Adipose tissue (tissue), 3 donors: ENCODE measurements around the gene C8B. TPM values are rescaled to one million over a fixed set of nuclear protein-coding genes. Genes with fewer than 3 reads are reported as not detected.

Experiments
- H3K27ac ChIP-seq: one replicate; pipeline ENCODE4 v1.5.1; 2013; ENCODE audit warnings: low read depth, low read length
- WGBS, 3 donors: extraction: QIAGEN DNeasy Blood & Tissue Kit; methylation state at CpG; one replicate each; pipeline ENCODE4 v1.1.7; 2013; 5-methylcytosine and 5-hydroxymethylcytosine counted together
- polyA plus RNA-seq, 3 donors: library from polyadenylated mRNA; stranded (reverse); fragments of 200-250 nt; gene quantifications; one replicate each; pipeline ENCODE4 v1.2.3, GENCODE V29; 2013
- donor health status: healthy with polysubstance abuse.
- donor health status: Bipolar disorder and iron deficiency.
- donor health status: healthy.

C8B gene
- polyA plus RNA-seq, 3 donors = not detected

DNA sequence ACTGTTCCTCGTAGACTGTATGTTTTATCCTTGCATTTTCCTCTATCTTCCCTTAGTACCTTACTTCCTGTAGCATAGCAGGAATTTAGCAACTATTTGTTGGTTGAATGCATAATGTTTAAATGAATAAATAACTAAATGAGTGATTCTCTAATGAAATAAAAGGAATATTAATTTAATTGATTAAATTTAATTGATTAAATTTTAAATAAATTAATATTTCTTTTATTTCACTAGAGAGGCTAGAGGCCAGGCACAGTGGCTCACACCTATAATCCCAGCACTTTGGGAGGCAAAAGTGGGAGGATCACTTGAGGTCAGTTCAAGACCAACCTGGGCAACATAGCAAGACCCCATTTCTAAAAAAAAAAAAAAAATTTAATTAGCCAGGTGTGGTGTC lies 25.8 kb downstream of the C8B start:
- 0 to 96% (median 50%) methylated on average over 1 of the region's 1 CpG for WGBS, 3 donors
- H3K27ac ChIP-seq = no peak overlapping the region

GRCh38 chr1:56939209-56939608 lies 26.6 kb downstream of the C8B start:
- no peak overlapping the region for H3K27ac ChIP-seq
- 80 to 90% (median 89%) methylated on average over 2 of the region's 2 CpGs for WGBS, 3 donors

GRCh38 chr1:56938646-56939045 lies 27.2 kb downstream of the C8B start:
- H3K27ac ChIP-seq = no peak overlapping the region
- 94 to 99% (median 96%) methylated on average over 2 of the region's 2 CpGs for WGBS, 3 donors

GRCh38 chr1:56934430-56935060 lies 31.3 kb downstream of the C8B start:
- WGBS, 3 donors = 19 to 32% (median 25%) methylated on average over 1 of the region's 1 CpG
- no peak overlapping the region for H3K27ac ChIP-seq

DNA sequence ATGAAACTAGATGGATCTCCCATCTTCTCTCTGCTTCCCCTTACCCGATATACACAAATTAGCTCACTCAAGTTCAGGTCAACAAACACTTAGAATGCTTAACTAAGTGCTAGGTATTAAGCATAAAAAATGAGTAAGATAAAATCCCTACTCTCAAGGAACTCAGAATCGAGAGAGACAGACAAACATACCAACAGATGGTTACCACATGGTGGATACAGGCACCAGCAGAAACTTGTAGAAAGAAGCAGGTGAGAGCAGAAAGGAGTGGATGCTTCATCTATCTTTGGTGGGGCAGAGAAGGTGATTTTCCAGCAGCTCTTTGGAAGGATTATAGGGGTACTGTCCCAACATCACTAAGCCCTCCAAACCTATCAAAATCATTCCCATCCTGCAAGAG lies 32.2 kb downstream of the C8B start:
- 60 to 67% (median 67%) methylated on average over 2 of the region's 2 CpGs for WGBS, 3 donors

GRCh38 chr1:56933161-56933560 lies 32.7 kb downstream of the C8B start:
- WGBS, 3 donors = 67 to 79% (median 79%) methylated on average over 2 of the region's 2 CpGs

More for the DNA sequence above, 32.2 kb downstream of the C8B start:
- no peak overlapping the region for H3K27ac ChIP-seq

GRCh38 chr1:56931686-56932085 lies 34.1 kb downstream of the C8B start:
- WGBS, 3 donors = 72 to 75% (median 74%) methylated on average over 3 of the region's 3 CpGs
- no peak overlapping the region for H3K27ac ChIP-seq

More at GRCh38 chr1:56933161-56933560, 32.7 kb downstream of the C8B start:
- no peak overlapping the region for H3K27ac ChIP-seq

GRCh38 chr1:56931211-56931610 lies 34.6 kb downstream of the C8B start:
- H3K27ac ChIP-seq = no peak overlapping the region
- 63 to 71% (median 64%) methylated on average over 3 of the region's 3 CpGs for WGBS, 3 donors

- 77 to 85% (median 80%) methylated on average over 2 of the region's 2 CpGs for WGBS, 3 donors
- no peak overlapping the region for H3K27ac ChIP-seq
Observed at GRCh38 chr1:56929492-56929891, 36.3 kb downstream of the C8B start.

DNA sequence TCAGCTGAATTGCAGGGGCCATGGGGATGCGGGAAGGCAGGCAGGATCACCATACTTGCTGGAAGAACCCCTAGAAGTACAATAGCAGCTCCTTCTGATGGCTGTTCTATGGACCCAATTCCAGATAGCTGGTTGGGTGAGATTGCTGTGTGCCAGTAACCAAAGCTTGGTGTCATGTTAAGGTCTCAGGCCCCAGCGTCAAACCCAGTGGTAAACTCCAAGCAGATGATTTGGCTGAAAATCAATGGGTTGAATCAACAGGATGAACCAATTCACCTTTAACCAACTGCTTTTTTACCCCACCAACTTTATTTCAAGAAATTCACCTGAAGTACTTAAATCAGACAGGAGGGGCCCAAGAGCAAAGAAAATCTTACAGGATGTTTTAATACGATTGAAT lies 37.8 kb downstream of the C8B start:
- H3K27ac ChIP-seq = no peak overlapping the region
- 90 to 94% (median 92%) methylated on average over 3 of the region's 3 CpGs for WGBS, 3 donors

GRCh38 chr1:56927171-56927570 lies 38.6 kb downstream of the C8B start:
- 62 to 75% (median 72%) methylated on average over 4 of the region's 4 CpGs for WGBS, 3 donors
- no peak overlapping the region for H3K27ac ChIP-seq

GRCh38 chr1:56925193-56925592 lies 40.6 kb downstream of the C8B start:
- no peak overlapping the region for H3K27ac ChIP-seq

DNA sequence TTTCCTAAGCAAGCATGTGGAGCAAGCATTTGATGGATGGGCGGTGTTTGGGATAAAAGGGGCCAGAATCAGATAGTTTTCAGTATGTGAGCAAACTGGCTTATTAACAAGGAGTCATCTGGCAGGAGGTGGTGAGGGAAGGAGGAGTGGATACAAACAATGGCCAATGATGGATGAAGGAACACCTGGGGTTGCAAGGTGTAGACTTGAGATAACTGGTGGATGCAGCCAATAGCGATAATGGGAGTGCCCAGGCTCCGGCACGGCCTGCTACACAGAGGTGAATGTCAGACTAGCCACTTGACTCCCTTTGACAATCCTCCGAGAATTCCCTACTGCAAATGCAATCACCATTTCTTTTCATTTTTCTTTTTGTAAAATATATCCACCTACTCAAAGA lies 41.7 kb downstream of the C8B start:
- H3K27ac ChIP-seq = no peak overlapping the region
- 80 to 91% (median 80%) methylated on average over 5 of the region's 5 CpGs for WGBS, 3 donors

DNA sequence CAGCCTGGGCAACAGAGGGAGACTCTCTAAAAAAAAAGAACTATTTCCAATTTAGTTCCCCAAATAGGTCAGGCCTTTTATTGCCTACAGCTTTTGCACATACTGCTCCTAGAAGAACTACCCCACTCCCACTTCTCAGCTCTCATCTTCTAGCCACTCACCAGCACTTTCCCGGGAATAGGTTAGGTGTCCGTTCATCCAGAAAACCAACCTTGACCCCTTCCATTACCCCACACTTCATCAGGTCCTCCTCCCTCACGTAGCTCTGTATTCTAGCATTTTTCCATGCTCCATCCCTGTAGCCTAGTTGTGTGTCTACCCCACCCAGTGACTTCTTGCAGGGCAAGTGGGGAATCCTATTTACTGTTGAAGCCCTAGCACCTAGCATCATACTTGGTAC lies 42.6 kb downstream of the C8B start:
- no peak overlapping the region for H3K27ac ChIP-seq
- WGBS, 3 donors = 32 to 91% (median 59%) methylated on average over 3 of the region's 3 CpGs

DNA sequence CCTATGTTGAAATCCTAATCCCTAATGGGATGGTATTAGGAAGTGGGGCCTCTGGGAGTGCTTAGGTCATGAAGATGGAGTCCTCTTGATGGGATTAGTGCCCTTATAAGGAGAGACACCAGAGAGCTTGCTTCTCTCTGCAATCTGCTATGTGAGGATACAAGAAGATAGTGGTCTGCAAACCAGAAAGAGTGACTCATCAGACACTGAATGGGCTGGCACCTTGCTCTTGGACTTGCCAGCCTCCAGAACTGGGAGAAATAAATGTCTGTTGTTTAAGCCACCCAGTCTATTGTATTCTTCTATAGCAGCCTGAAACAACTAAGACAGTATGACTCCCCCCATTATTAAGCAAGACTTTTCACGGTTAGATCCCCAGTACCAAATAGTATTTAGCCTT lies 43.3 kb downstream of the C8B start:
- 86 to 96% (median 96%) methylated on average over 1 of the region's 1 CpG for WGBS, 3 donors
- no peak overlapping the region for H3K27ac ChIP-seq

- WGBS, 3 donors = 65 to 91% (median 87%) methylated on average over 4 of the region's 4 CpGs
- H3K27ac ChIP-seq = no peak overlapping the region
Observed at GRCh38 chr1:56922070-56922469, 43.7 kb downstream of the C8B start.

GRCh38 chr1:56921479-56921878 lies 44.3 kb downstream of the C8B start:
- WGBS, 3 donors = 20 to 55% (median 22%) methylated on average over 1 of the region's 1 CpG
- H3K27ac ChIP-seq = no peak overlapping the region

DNA sequence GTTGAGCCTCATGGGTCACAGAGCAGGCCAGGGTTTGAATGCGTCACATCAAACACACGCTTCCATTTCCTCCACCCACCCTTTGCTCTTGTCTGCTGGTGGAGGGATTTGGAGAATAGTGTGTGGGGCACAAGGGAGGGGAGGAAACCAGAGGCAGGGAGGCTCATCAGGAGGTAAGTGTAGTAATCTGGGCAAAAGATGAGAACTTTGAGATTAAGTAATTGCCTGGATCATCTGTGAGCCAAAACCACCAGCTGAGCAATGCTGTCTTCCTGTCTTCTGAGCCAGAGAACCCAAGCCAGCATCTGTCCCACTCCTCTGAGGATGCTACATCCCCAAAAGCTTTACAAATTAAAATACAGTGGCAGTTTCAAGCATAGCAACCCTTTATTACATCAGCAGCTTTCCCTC lies 45.2 kb downstream of the C8B start:
- WGBS, 3 donors = 50 to 65% (median 51%) methylated on average over 2 of the region's 2 CpGs
- H3K27ac ChIP-seq = no peak overlapping the region

DNA sequence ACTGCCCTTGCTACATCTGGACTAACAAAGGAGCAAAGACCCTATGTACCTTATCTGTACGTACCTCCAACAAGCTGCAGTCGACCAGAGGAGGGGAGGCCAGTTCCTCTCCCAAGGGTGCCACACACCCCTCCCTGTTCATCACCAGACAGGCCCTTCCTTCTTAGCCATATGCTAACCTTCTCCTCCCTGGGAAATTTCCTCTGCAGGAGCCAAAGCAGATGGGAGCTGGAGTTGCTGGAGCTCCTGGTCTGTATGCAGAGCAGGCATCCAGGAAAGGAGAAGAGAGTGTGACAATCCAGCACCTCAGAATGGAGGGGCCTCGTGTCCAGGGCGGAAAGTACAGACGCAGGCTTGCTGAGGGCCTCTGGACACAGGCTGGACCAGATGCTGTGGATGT lies 48.5 kb downstream of the C8B start:
- H3K27ac ChIP-seq = no peak overlapping the region
- 82 to 83% (median 83%) methylated on average over 5 of the region's 5 CpGs for WGBS, 3 donors

- 82 to 97% (median 83%) methylated on average over 3 of the region's 3 CpGs for WGBS, 3 donors
- H3K27ac ChIP-seq = no peak overlapping the region
Observed at GRCh38 chr1:56916630-56917029, 49.2 kb downstream of the C8B start.

DNA sequence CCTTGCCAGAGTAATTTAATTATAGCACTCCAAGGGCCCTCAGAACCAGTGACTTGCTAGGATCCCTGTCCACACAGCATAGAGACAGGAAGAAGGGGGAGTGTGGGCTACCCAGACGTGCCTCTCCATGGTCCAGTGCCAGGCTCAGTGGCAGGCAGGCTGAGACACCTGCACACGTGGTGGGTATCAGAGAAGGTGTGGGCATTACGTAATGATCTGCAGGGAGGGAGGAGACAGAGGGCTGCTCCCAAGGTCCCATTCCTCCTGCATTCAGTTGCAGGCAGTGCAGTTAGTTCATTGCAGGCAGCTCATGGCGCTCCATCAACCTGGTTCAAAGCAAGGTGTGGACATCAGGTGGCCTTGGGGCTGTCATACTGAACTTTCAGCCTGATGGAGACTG lies 49.9 kb downstream of the C8B start:
- H3K27ac ChIP-seq = no peak overlapping the region
- 29 to 71% (median 64%) methylated on average over 4 of the region's 4 CpGs for WGBS, 3 donors
